GM21447 (cell line): ENCODE data around the gene SLC19A3.

Source experiments
- ATAC-seq: cut with Tn5 transposase; IDR thresholded peaks from one replicate; pipeline ENCODE4 v1.9.1; 2021; ENCODE audit not compliant: unreplicated experiment

SLC19A3 gene

GRCh38 chr2:227634201-227634600, 83.6 kb downstream of the SLC19A3 start:
- ATAC-seq: no peak
